Mesodermal cell (in vitro differentiated cells): ENCODE measurements around the gene PLBD2.

Experiments used
- H3K27ac ChIP-seq: 2 replicates; pipeline ENCODE4 v1.7.0; 2013; ENCODE audit warnings: mild to moderate bottlenecking, low read depth, low read length, moderate library complexity; ENCODE audit not compliant: severe bottlenecking
- H3K36me3 ChIP-seq: 2 replicates; pipeline ENCODE4 v1.7.1; 2013; ENCODE audit warnings: mild to moderate bottlenecking, low read length, moderate library complexity; ENCODE audit not compliant: control insufficient read depth, insufficient read depth
- H3K4me1 ChIP-seq: one replicate; pipeline ENCODE4 v1.7.1; 2013; ENCODE audit warnings: mild to moderate bottlenecking, low read length; ENCODE audit not compliant: insufficient read depth, control insufficient read depth, poor library complexity, severe bottlenecking
- H3K4me3 ChIP-seq: 2 replicates; pipeline ENCODE4 v1.7.0; 2013; ENCODE audit warnings: low read length, control low read depth, mild to moderate bottlenecking; ENCODE audit not compliant: insufficient read depth, poor library complexity, severe bottlenecking; ENCODE audit errors: extremely low read depth
- H3K9me3 ChIP-seq: 2 replicates; pipeline ENCODE4 v1.7.1; 2013; ENCODE audit warnings: mild to moderate bottlenecking, low read length, moderate library complexity; ENCODE audit not compliant: control insufficient read depth
- WGBS, 2 experiments: methylation state at CpG; one replicate each; pipeline ENCODE4 v1.1.5; 2013; ENCODE audit warnings: missing lambda C conversion rate in 2 of 2; ENCODE audit not compliant: insufficient coverage in 2 of 2; 5-methylcytosine and 5-hydroxymethylcytosine counted together

PLBD2 gene

GRCh38 chr12:113407931-113408600 lies 49.7 kb downstream of the PLBD2 start:
- Histone ChIP-seq H3K36me3 (no peaks in the 10 kb centered on the region), H3K27ac (no peak overlapping the region), H3K4me3 (no peak overlapping the region), H3K4me1 (no peaks in the 10 kb centered on the region), H3K9me3 (no peaks in the 10 kb centered on the region)
- WGBS, 2 experiments, result 72 to 93% methylated on average over 3 of the region's 6 CpGs

- Histone ChIP-seq H3K9me3 (no peaks in the 10 kb centered on the region), H3K36me3 (no peaks in the 10 kb centered on the region), H3K27ac (no peak overlapping the region), H3K4me3 (no peak overlapping the region), H3K4me1 (no peaks in the 10 kb centered on the region)
- WGBS, 2 experiments, result 77 to 92% methylated on average over 4 to 10 of the region's 11 CpGs
Measured at GRCh38 chr12:113408756-113409298, 50.4 kb downstream of the PLBD2 start.

GRCh38 chr12:113409462-113410124 lies 51.2 kb downstream of the PLBD2 start:
- H3K36me3 ChIP-seq, result no peaks in the 10 kb centered on the region
- no peak overlapping the region for H3K4me3 ChIP-seq
- no peaks in the 10 kb centered on the region for H3K4me1 ChIP-seq
- WGBS, 2 experiments, result 75 to 86% methylated on average over 2 to 5 of the region's 9 CpGs
- H3K9me3 ChIP-seq, result no peaks in the 10 kb centered on the region
- H3K27ac ChIP-seq, result no peak overlapping the region

- Histone ChIP-seq H3K9me3 (no peaks in the 10 kb centered on the region), H3K4me3 (no peak overlapping the region), H3K27ac (no peak overlapping the region), H3K4me1 (peaks cover 4% of the 10 kb centered on the region), H3K36me3 (no peaks in the 10 kb centered on the region)
- 70 to 75% methylated on average over 9 of the region's 11 CpGs for WGBS, 2 experiments
Measured at GRCh38 chr12:113413488-113413939, 55.1 kb downstream of the PLBD2 start.

- peaks cover 4% of the 10 kb centered on the region for H3K4me1 ChIP-seq
- H3K36me3 ChIP-seq, result no peaks in the 10 kb centered on the region
- no peak overlapping the region for H3K27ac ChIP-seq
- H3K4me3 ChIP-seq, result no peak overlapping the region
- H3K9me3 ChIP-seq, result no peaks in the 10 kb centered on the region
- 88 to 91% methylated on average over 9 of the region's 9 CpGs for WGBS, 2 experiments
Measured at GRCh38 chr12:113414519-113415038, 56.2 kb downstream of the PLBD2 start.

GRCh38 chr12:113416091-113416754 lies 57.8 kb downstream of the PLBD2 start:
- H3K27ac ChIP-seq, result no peak overlapping the region
- peaks cover 4% of the 10 kb centered on the region for H3K4me1 ChIP-seq
- no peaks in the 10 kb centered on the region for H3K36me3 ChIP-seq
- H3K4me3 ChIP-seq, result no peak overlapping the region
- WGBS, 2 experiments, result 73 to 100% methylated on average over 2 to 3 of the region's 6 CpGs
- H3K9me3 ChIP-seq, result no peaks in the 10 kb centered on the region

GRCh38 chr12:113418213-113418879 lies 60.0 kb downstream of the PLBD2 start:
- WGBS, 2 experiments, result 79 to 87% methylated on average over 10 of the region's 13 CpGs
- Histone ChIP-seq H3K27ac (no peak overlapping the region), H3K9me3 (no peaks in the 10 kb centered on the region)

GRCh38 chr12:113420996-113421595 lies 62.7 kb downstream of the PLBD2 start:
- Histone ChIP-seq H3K4me3 (no peak overlapping the region), H3K27ac (no peak overlapping the region), H3K4me1 (peaks cover 3% of the 10 kb centered on the region), H3K9me3 (no peaks in the 10 kb centered on the region), H3K36me3 (no peaks in the 10 kb centered on the region)
- 75 to 100% methylated on average over 1 to 2 of the region's 2 CpGs for WGBS, 2 experiments

More at GRCh38 chr12:113418213-113418879, 60.0 kb downstream of the PLBD2 start:
- H3K4me1 ChIP-seq, result peaks cover 7% of the 10 kb centered on the region
- no peaks in the 10 kb centered on the region for H3K36me3 ChIP-seq
- no peak overlapping the region for H3K4me3 ChIP-seq

GRCh38 chr12:113422030-113422885 lies 63.9 kb downstream of the PLBD2 start, which contains the start of gene SDSL:
SDSL (plus strand) TSS chr12:113422380; CDS start chr12:113427983, 5,603 bp downstream.
- WGBS, 2 experiments, result 13 to 65% methylated on average over 6 to 8 of the region's 13 CpGs
- H3K27ac ChIP-seq, result peak within 1 kb of the TSS; percentile 89
- peak within 1 kb of the TSS; percentile 40 for H3K4me3 ChIP-seq
- H3K9me3 ChIP-seq, result no peaks in the 10 kb centered on the region
- H3K4me1 ChIP-seq, result peaks cover 3% of the 10 kb centered on the region
- H3K36me3 ChIP-seq, result no peaks in the 10 kb centered on the region
